HG02642 (cell line): ENCODE measurements around the gene DNAJC5.
"Not testable (repeated sequence)": the region's sequence is repeated elsewhere in the genome, so short reads cannot be mapped to it uniquely, and the experiment has no call there.

ENCODE experiments used
- ATAC-seq: cut with Tn5 transposase; IDR thresholded peaks from one replicate; pipeline ENCODE4 v1.9.1; 2021; ENCODE audit warnings: mild to moderate bottlenecking; ENCODE audit not compliant: unreplicated experiment, poor library complexity

DNAJC5 gene

DNA sequence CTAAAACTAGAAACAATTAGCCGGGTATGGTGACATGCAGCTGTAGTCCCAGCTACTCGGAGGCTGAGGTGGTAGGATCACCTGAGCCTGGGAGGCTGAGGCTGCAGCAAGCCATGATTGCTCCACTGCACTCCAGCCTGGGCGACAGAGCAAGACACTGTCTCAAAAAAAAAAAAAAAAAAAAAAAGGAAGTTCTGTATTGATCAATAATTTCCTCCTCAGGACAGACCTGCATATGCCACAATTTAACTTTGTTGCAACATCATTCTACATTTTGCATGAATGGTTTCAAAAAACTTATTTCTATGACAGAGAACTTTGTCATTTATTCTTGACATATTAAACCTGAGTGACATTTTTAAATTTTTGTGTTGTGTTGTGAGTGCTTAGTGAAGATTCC lies 5.5 kb downstream of the DNAJC5 start:
- ATAC-seq: no peak

DNA sequence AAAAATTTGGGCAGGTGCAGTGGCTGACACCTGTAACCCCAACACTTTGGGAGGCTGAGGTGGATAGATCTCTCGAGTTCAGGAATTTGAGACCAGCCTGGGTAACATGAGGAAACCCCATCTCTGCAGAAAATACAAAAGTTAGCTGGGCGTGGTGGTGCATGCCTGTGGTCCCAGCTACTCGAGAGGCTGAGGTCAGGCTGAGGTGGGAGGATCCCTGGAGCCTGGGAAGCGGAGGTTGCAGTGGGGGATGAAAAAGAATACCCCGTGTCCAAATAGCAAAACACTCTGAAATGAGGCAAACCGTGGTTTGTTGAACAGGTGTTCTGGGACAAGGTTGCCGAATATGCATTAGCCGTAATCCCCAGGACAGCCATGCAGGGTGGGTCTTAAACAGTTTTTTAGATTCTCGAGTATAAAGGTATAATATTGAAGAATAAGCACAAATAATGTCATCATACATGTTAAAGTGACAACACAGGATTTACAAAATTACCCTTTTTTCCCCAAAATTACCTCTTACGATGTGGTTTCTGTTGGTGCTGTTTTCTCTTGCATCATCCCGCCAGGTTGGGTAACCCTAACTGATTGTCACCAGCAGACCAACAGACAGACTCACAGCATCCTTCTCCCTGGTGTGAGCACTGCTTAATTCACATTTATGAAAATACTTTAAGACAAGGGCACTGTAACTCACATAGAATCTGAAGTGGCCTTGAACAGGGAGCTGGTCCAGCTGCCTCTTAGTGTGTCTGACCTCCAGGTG lies 9.1 kb downstream of the DNAJC5 start:
- ATAC-seq: no peak

DNA sequence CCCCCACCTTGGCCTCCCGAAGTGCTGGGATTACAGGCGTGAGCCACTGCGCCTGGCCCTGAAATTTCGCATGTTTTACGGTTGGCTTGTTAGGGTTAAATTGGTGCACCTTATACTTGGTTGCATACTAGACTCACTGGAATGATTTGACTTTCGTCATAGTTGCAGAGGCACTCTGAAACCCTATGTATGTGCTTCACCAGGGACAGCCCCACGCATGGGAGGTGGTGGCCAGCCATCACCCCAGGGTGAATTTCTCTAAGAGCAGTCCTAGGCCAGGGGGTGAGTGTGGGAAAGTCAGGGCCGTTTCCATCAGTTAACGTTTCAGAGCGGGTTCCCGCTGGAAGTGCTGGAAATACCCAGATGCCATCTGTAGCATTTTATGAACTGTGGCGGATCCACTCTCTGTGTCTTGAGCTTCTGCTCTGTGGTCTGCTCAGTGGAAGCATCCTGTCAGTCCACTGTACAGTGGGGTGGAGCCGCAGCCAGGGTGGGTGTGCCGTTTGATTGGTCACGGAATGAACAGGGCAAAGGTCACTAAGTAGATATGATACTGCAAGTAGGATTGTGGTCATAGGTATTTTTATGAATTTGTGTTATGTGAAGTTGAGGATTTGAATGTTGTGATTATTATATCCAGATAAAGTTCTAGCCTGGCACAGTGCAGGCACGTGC lies 13.2 kb downstream of the DNAJC5 start:
- no peak for ATAC-seq

DNA sequence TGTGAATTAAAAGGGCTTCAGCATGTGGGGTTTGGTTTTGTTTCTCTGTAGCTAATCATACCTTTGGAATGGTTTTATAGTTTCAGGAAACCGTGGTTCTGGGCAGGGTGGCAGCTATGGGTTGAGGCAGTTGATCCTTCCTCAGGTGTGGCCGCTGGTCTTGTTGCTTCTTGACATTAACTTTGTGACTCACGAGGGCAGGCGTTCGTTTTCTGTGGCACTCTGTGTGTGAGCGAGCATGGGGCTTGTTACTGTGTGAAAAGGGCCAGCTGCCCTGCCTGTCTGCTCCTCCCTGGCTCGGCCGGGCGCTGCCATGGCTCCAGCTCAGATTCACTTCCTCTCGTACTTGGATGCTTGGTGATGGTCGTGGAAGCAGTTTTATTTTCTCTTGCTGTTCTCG lies 16.2 kb downstream of the DNAJC5 start:
- ATAC-seq: no peak

DNA sequence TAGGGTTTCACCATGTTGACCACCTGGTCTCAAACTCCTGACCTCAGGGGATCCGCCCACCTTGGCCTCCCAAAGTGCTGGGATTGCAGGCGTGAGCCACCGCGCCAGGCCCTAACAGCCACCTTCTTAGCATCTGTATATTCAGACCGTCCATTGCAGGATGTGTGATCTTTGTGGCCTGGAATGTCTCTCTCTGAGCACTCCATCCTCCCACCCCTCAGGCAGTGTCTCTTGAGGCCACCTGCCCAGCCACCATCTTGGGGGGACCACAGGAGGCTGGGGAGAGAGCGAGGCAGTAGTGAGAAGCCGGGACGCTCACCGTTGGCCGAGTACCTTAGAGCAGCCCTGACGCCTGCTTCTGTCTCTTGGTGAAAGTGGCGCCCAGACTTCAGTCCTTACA lies 18.8 kb downstream of the DNAJC5 start:
- no peak for ATAC-seq

DNA sequence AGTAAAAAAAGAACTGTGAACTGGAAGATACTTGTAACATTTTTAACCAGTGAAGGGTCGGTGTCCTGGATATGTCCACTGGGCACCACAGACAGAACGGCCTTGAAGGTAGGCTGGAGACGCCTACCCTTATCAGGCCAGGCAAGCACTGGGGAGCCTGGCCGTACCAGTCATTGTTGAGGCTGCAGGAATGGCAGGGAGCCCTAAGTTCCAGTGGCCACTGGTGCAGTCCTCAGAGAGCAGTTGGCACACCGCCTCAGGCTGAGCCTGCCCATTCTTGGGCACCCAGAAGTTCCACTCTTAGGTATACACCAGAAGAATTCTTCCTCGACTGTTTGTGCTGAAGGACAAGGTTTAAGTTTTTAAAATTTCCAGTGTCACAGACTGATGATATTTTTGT lies 20.5 kb downstream of the DNAJC5 start:
- no peak for ATAC-seq

DNA sequence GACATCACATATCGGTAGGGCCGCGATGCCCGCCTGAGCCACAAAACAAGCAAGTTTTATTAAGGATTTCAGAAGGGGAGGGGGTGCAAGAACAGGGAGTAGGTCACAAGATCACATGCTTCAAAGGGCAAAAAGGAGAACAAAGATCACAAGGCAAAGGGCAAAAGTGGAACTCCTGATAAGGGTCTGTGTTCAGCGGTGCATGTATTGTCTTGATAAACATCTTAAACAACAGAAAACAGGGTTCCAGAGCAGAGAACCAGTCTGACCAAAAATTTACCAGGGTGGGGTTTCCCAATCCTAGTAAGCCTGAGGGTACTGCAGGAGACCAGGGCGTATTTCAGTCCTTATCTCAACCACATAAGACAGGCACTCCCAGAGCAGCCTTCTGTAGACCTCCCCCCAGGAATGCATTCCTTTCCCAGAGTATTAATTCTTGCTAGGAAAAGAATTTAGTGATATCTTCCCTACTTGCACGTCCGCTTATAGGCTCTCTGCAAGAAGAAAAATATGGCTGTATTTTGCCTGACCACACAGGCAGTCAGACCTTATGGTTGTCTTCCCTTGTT lies 21.5 kb downstream of the DNAJC5 start:
- ATAC-seq: not testable (repeated sequence)

DNA sequence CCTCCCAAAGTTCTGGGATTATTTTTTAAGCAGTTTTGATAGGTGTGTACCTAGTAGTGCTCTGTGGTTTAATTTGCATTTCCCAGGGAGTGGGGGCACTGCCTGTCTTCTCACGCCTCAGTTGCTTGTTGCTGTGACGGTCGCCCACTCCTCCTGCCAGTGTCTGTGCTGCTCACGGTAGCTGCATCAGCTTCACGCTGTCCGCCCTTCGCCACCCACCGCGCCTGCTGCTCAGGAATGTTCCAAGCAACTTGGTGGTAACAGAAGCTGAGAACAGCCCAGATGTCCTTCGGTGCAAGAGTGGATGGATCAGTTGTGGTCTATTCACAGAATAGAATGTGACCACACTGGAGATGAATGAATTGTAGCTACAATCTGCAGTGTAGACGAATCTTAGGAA lies 22.9 kb downstream of the DNAJC5 start:
- ATAC-seq: no peak

DNA sequence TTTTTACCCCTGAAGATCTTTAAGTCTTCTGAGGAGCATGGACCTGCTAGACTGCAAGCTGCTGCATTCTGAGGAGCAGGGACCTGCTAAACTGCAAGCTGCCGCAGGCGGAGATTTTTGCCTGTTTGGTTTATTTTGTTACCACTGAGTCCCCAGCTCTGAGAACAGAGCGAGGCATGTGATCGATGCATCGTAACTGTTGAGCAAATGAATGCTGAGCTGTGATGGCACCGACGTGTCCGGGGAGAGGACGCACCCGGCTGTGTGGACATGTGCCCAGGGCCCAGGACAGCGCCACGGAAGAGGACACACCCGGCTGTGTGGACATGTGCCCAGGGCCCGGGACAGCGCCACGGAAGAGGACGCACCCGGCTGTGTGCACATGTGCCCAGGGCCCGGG lies 24.2 kb downstream of the DNAJC5 start:
- ATAC-seq: no peak

DNA sequence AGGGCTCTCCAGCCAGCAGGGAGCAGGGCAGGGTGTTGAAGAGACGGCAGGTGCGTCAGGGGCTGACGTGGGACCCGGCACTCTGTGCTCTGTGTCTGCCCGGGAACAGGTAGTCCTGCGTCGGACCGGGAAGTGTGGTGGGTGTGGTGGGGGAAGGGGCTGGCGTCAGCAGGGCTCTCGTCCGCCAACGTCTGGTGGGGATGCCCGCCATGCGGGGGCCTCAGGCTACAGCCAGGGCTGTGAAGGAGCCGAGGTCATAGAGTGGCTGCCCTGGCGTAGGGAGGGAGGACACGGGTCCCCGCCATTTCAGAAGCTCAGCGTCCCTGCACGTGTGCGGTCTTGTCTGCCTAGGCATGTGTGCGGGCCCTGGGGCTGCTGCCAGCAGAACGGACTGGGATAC lies 25.3 kb downstream of the DNAJC5 start:
- ATAC-seq: no peak

DNA sequence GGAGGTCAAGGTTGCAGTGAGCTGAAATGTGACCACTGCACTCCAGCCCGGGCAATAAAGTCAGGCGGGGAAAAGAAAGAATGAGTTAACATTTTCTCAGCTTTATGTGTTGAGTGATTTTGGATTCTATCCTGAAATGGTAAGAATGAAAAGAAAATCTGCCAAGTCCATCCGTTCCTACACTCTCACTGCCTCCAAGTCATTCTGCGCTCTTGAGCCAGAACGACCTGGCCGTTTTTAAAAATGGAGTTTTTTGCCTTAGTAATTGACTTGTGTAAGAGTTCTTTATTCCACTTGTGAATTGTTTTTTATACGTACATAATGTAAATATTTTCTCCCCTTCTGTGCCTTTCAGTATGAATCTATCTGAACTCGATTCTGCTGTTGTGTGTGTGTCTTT lies 28.7 kb downstream of the DNAJC5 start:
- no peak for ATAC-seq

DNA sequence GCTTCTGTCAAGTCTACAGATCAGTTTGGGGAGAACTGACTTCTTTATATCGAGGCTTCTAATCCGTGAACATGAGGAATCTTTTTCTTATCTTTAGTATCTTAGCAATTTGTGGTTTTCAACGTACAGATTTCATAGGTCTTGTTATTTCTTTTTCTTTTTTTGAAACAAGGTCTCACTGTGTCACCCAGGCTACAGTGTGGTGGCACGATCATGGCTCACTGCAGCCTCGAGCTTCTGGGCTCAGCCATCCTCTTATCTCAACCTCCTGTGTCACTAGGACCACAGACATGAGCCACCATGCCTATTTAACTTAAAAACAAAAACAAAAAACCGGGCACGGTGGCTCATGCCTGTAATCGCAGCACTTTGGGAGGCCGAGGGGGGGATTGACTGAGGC lies 29.3 kb downstream of the DNAJC5 start:
- ATAC-seq: no peak

DNA sequence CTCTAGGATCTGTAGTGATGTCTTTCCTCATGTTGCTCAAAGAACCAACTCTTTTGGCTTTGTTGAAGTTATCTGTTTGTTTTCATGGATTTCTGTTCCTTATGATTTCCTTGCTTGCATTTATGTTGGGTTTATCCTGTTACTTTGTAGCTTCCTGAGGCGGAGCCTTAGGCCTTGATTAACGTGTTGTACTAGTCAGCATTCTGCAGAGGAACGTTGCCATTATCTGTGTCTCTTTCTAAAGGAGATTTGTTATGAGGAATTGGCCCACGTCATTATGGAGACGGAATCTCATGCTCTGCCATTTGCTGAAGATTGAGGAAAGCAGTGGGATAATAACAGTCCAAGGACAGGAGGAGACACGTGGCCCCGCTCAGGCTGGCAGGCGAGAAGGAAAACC lies 31.4 kb downstream of the DNAJC5 start:
- ATAC-seq: no peak

DNA sequence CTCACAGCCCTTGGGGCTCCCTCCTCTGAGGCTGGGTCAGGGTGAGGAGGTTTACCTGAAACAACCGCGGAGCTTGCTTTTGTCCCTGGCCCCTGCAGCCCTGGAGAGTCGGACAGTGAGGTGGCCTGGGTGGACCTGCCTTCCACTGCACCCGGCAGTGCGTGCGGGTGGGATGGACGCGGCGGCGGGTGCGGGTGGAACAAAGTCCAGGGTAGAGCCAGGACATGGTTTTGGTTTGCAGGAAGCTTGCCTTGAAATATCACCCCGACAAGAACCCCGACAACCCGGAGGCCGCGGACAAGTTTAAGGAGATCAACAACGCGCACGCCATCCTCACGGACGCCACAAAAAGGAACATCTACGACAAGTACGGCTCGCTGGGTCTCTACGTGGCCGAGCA lies 34.1 kb downstream of the DNAJC5 start:
- no peak for ATAC-seq

DNA sequence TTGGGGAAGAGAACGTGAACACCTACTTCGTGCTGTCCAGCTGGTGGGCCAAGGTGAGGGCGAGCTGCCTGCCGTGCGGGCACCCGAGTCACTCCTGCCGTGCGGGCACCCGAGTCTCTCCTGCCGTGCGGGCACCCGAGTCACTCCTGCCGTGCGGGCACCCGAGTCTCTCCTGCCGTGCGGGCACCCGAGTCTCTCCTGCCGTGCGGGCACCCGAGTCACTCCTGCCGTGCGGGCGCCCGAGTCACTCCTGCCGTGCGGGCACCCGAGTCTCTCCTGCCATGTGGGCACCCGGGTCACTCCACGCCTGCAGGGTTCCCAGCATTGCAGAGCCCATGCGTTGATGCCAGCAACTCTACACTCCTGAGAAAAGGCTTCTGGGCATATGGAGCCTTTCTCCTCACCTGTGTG lies 34.6 kb downstream of the DNAJC5 start:
- not testable (repeated sequence) for ATAC-seq

DNA sequence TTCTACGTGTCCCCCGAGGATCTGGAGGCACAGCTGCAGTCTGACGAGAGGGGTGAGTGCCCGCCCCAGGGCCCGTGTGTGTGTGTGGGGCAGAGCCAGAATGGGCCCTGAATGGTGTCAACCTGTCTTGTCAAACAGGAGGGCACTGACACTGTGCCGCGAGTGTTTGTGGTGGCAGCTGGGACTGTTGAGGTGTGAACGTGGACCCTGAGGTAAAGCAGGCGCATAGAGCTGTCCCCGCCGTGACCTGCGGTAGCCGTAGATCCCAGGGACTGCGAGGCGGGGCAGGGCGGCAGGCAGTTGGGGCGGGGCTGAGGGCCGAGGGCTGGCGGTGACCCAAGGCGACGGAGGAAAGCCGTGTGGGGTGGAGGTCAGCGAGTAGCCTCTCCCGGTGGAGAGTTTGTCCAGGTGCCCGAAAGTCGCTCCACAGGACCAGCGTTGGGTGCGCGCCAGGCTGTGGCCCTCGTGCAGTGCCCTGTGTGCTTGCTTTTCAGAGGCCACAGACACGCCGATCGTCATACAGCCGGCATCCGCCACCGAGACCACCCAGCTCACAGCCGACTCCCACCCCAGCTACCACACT lies 36.1 kb downstream of the DNAJC5 start:
- ATAC-seq: no peak

DNA sequence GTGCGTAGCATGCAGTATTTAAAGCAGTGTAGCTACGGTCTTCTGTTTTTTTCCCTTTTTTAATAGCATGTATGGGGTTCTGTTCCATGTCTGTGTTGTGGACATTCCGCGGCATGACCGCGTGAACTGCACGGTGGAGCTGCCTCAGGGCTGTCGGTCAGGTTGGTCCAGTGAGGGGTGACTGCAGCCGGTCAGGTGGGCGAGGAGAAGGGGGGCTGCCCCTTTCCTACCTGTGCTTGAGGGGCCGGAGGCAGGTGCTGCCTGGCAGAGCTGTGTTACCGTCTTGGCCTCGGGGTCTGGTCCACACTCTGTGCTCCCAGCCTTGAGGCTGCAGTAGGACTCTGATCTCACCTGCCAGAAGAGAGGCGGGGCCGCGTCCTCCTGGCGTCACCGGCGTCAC lies 36.8 kb downstream of the DNAJC5 start:
- no peak for ATAC-seq

DNA sequence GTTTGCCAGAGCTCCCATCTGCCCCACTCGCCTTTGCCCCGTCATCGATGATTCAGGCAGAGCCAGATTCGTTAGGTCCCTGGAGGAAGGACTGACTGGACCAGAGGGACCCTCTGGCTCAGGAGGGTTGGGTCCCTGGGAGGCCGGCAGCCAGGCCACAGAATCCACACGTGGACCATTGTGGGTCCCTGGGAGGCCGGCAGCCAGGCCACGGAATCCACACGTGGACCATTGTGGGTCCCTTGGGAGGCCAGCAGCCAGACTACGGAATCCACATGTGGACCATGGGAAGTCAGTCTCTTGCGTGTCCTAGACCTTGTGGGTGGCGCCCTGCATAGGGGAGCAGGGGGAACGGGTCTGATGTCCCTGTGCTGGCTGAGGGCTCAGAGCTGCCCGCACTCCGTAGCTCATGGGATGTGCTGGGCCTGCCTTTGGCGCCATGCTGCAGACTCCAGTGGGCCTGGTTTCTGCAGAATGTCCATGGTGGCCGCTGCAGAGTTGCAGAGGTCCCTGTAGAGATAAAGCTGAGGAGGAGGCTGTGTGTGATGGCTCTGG lies 37.8 kb downstream of the DNAJC5 start:
- no peak for ATAC-seq

DNA sequence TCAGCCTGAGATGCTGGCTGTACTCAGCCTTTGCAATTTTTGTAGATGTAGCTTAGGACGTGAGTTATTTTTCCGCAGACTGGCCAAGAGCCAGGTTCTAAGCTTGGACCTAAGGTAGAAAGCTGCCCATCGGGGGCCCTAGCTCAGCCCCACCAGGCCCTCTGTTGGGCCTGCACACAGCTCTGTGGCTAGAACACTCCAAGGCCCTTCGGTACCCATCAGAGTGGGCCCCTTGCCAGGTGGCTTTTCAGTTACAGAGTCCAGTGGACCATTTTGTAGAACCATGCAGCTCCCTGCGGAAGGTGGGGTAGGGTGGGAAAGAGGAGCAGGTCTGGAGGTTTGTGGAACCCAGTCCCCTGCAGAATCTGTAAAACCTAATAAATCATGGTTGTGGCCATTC lies 38.7 kb downstream of the DNAJC5 start:
- no peak for ATAC-seq

DNA sequence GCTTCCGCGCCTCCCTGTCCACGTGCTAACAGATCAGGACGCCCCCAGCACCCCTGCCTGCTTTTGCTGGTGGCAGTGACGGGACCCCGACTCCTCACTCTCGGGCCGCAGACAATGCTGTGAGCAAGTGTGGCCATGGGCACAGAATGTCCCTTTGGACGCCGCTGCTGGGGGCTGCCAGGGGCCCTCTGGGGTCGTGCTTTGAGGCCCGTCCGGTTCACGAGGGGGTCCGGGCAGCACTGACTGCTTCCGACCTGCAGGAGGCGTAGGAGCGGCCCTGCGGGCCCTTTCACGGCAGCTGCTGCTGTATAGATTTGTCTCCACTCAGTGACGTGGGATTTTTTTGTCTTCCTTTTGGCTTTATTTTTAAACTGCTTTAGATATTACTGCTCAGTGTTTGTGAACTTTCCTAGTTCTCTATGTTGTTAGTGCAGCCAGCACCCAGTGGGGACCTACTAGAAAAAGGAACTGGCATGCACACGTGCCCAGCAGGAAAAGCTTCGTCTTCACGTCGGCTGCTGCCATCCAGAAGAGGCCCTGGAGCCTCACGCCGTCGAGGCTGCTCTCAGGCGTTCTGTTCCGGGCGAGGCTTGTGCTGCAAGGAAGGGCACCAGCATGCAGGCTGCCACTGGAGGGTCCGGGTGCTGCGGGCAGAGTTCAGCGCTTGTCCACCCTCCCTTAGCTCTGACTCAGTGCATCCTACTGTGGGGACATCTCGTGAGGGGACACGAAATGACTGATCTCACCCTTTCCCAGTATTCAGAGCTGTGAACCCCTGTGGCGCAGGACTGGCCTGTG lies 39.5 kb downstream of the DNAJC5 start:
- no peak for ATAC-seq
